Rectal smooth muscle tissue (tissue), 1 donor: ENCODE data around the gene ASNSD1.

Source experiments
- H3K27ac ChIP-seq: one replicate; pipeline ENCODE4 v1.7.0; 2013; ENCODE audit warnings: low read depth, low read length, inconsistent platforms
- H3K27me3 ChIP-seq: one replicate; pipeline ENCODE4 v1.7.0; 2013; ENCODE audit warnings: low read length; ENCODE audit not compliant: control insufficient read depth, insufficient read depth
- H3K36me3 ChIP-seq: one replicate; pipeline ENCODE4 v1.7.0; 2013; ENCODE audit warnings: low read length; ENCODE audit not compliant: control insufficient read depth, insufficient read depth
- H3K4me1 ChIP-seq: one replicate; pipeline ENCODE4 v1.7.0; 2013; ENCODE audit warnings: low read length; ENCODE audit not compliant: control insufficient read depth, insufficient read depth
- H3K4me3 ChIP-seq: one replicate; pipeline ENCODE4 v1.7.0; 2013; ENCODE audit warnings: low read length
- H3K9ac ChIP-seq: one replicate; pipeline ENCODE4 v1.7.0; 2013; ENCODE audit warnings: low read length

ASNSD1 gene

GRCh38 chr2:189661148-189661956 lies at the start of gene ASNSD1:
ASNSD1 (plus strand) TSS chr2:189661459; CDS start chr2:189666133, 4,674 bp downstream.
- Histone ChIP-seq H3K9ac (peak within 1 kb of the TSS; percentile 95), H3K4me1 (peaks cover 8% of the 10 kb centered on the region), H3K27me3 (no peaks in the 10 kb centered on the region), H3K27ac (peak within 1 kb of the TSS; percentile 84), H3K36me3 (peaks cover 4% of the 10 kb centered on the region), H3K4me3 (peak within 1 kb of the TSS; percentile 93)

- H3K27me3 ChIP-seq, result no peaks in the 10 kb centered on the region
- no peaks in the 10 kb centered on the region for H3K36me3 ChIP-seq
- H3K4me1 ChIP-seq, result no peaks in the 10 kb centered on the region
- no peak overlapping the region for H3K27ac ChIP-seq
- H3K9ac ChIP-seq, result no peak overlapping the region
- H3K4me3 ChIP-seq, result peak overlapping the region; percentile 1
These were observed 48.1 kb upstream of the ASNSD1 start for GRCh38 chr2:189613077-189613636.

- Histone ChIP-seq H3K4me1 (no peaks in the 10 kb centered on the region), H3K36me3 (no peaks in the 10 kb centered on the region), H3K4me3 (no peak overlapping the region), H3K27me3 (no peaks in the 10 kb centered on the region), H3K27ac (no peak overlapping the region), H3K9ac (no peak overlapping the region)
These were observed 47.4 kb upstream of the ASNSD1 start for GRCh38 chr2:189613650-189614420.

- no peaks in the 10 kb centered on the region for H3K27me3 ChIP-seq
- H3K4me1 ChIP-seq, result no peaks in the 10 kb centered on the region
- H3K36me3 ChIP-seq, result no peaks in the 10 kb centered on the region
- no peak overlapping the region for H3K27ac ChIP-seq
- no peak overlapping the region for H3K4me3 ChIP-seq
- no peak overlapping the region for H3K9ac ChIP-seq
These were observed 46.7 kb upstream of the ASNSD1 start for GRCh38 chr2:189614585-189614984.

GRCh38 chr2:189618197-189618596 lies 43.1 kb upstream of the ASNSD1 start:
- no peak overlapping the region for H3K4me3 ChIP-seq
- H3K9ac ChIP-seq, result no peak overlapping the region
- no peaks in the 10 kb centered on the region for H3K36me3 ChIP-seq
- no peaks in the 10 kb centered on the region for H3K4me1 ChIP-seq
- H3K27me3 ChIP-seq, result no peaks in the 10 kb centered on the region
- no peak overlapping the region for H3K27ac ChIP-seq

GRCh38 chr2:189621781-189622180 lies 39.5 kb upstream of the ASNSD1 start:
- no peaks in the 10 kb centered on the region for H3K27me3 ChIP-seq
- H3K9ac ChIP-seq, result no peak overlapping the region
- no peak overlapping the region for H3K27ac ChIP-seq
- no peaks in the 10 kb centered on the region for H3K4me1 ChIP-seq
- H3K4me3 ChIP-seq, result no peak overlapping the region
- no peaks in the 10 kb centered on the region for H3K36me3 ChIP-seq

GRCh38 chr2:189623049-189623448 lies 38.2 kb upstream of the ASNSD1 start:
- no peaks in the 10 kb centered on the region for H3K36me3 ChIP-seq
- H3K4me1 ChIP-seq, result no peaks in the 10 kb centered on the region
- H3K4me3 ChIP-seq, result no peak overlapping the region
- H3K9ac ChIP-seq, result no peak overlapping the region
- no peaks in the 10 kb centered on the region for H3K27me3 ChIP-seq
- H3K27ac ChIP-seq, result no peak overlapping the region

- no peak overlapping the region for H3K27ac ChIP-seq
These were observed 36.5 kb upstream of the ASNSD1 start for GRCh38 chr2:189624648-189625355.

GRCh38 chr2:189625636-189626035 lies 35.6 kb upstream of the ASNSD1 start:
- no peaks in the 10 kb centered on the region for H3K27me3 ChIP-seq
- no peak overlapping the region for H3K4me3 ChIP-seq
- no peaks in the 10 kb centered on the region for H3K36me3 ChIP-seq
- no peaks in the 10 kb centered on the region for H3K4me1 ChIP-seq
- H3K27ac ChIP-seq, result no peak overlapping the region
- no peak overlapping the region for H3K9ac ChIP-seq

More at GRCh38 chr2:189624648-189625355, 36.5 kb upstream of the ASNSD1 start:
- Histone ChIP-seq H3K27me3 (no peaks in the 10 kb centered on the region), H3K36me3 (no peaks in the 10 kb centered on the region), H3K4me3 (no peak overlapping the region), H3K9ac (no peak overlapping the region), H3K4me1 (no peaks in the 10 kb centered on the region)

GRCh38 chr2:189627789-189628188 lies 33.5 kb upstream of the ASNSD1 start:
- no peak overlapping the region for H3K27ac ChIP-seq
- H3K36me3 ChIP-seq, result no peaks in the 10 kb centered on the region
- no peak overlapping the region for H3K4me3 ChIP-seq
- peaks cover 2% of the 10 kb centered on the region for H3K4me1 ChIP-seq
- H3K9ac ChIP-seq, result no peak overlapping the region
- no peaks in the 10 kb centered on the region for H3K27me3 ChIP-seq

- Histone ChIP-seq H3K36me3 (no peaks in the 10 kb centered on the region), H3K27ac (no peak overlapping the region), H3K4me3 (no peak overlapping the region)
These were observed 32.3 kb upstream of the ASNSD1 start for GRCh38 chr2:189628817-189629530.

More at GRCh38 chr2:189628817-189629530, 32.3 kb upstream of the ASNSD1 start:
- Histone ChIP-seq H3K9ac (no peak overlapping the region), H3K27me3 (no peaks in the 10 kb centered on the region), H3K4me1 (peaks cover 2% of the 10 kb centered on the region)
